ENCODE data around the gene EVA1A. TPM values are rescaled to one million over a fixed set of nuclear protein-coding genes. Genes with fewer than 3 reads are reported as not detected.
A peak's percentile ranks its signal among the peaks of the same experiment; 100 is the strongest.

Gene EVA1A
- polyA plus RNA-seq, 1 experiment = 41.0 TPM

- Histone ChIP-seq H3K27me3 (ENCODE audit: control insufficient read depth, insufficient read depth, low read length) (no peaks in the 10 kb centered on the region), H3K36me3 (ENCODE audit: control insufficient read depth, insufficient read depth, low read length) (peaks cover 10% of the 10 kb centered on the region)
- POLR2A ChIA-PET = no interaction called here
These were observed 47.0 kb downstream of the EVA1A start for GRCh38 chr2:75513616-75514170.

DNA sequence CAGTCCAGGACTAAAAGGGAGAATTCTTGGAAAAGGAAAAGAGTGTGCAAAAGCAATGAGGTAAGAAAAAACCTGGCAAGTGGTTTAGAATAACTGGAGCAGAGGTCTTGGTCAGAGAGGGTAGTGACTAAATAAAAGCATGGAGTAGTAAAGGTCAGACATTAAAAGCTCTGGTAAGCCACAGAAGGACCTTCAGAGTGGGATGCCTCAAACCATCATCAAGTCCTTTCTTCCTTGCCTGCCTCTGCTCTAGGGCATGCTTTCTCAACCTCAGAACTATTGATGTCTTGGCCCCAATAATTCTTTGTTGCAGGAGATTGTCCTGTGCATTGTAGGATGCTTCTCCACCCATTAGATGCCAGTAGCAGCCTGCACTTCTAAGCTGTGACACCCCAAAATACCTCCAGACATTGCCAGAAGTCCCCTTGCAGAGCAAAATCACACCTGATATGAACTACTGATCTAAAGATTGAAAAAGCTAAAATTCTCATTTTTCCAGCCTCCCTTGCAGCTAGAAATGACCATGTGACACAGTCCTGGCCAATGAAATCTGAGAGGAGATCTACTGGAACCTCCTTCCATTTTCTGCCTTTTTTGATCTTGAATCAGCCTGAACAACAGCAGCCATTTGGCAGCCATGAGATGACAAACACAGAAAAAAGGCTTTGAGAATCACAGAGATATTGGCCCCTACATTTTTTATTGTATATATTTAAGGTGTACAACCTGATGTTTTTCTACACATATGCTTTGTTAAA, 48.1 kb downstream of the EVA1A start:
- ChIA-PET POLR2A (no interaction called here), CTCF (no interaction called here)
- no peak overlapping the region for H3K4me3 ChIP-seq (ENCODE audit: low read depth, low read length)
- no peak for DNase-seq (ENCODE audit: low read depth)
- no peaks in the 10 kb centered on the region for H3K27me3 ChIP-seq (ENCODE audit: control insufficient read depth, insufficient read depth, low read length)
- TF ChIP-seq, protein P1, sequence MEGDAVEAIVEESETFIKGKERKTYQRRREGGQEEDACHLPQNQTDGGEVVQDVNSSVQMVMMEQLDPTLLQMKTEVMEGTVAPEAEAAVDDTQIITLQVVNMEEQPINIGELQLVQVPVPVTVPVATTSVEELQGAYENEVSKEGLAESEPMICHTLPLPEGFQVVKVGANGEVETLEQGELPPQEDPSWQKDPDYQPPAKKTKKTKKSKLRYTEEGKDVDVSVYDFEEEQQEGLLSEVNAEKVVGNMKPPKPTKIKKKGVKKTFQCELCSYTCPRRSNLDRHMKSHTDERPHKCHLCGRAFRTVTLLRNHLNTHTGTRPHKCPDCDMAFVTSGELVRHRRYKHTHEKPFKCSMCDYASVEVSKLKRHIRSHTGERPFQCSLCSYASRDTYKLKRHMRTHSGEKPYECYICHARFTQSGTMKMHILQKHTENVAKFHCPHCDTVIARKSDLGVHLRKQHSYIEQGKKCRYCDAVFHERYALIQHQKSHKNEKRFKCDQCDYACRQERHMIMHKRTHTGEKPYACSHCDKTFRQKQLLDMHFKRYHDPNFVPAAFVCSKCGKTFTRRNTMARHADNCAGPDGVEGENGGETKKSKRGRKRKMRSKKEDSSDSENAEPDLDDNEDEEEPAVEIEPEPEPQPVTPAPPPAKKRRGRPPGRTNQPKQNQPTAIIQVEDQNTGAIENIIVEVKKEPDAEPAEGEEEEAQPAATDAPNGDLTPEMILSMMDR (IDR thresholded peaks at IDR 0.05; ENCODE audit: insufficient read depth, low read depth, low read length) = no peak
- H3K36me3 ChIP-seq (ENCODE audit: control insufficient read depth, insufficient read depth, low read length) = peaks cover 8% of the 10 kb centered on the region; the same call in 1 of the 2 replicates

More at GRCh38 chr2:75513616-75514170, 47.0 kb downstream of the EVA1A start:
- DNase-seq (ENCODE audit: low read depth) = no peak
- TF ChIP-seq, protein P1 (IDR thresholded peaks at IDR 0.05; ENCODE audit: insufficient read depth, low read depth, low read length) = no peak
- H3K4me3 ChIP-seq (ENCODE audit: low read depth, low read length) = no peak overlapping the region
- CTCF ChIA-PET = interaction anchor here (1.3 kb wide), 1 partner anchor 11 kb away, joined by 3 read pairs; no protein-coding TSS in a partner anchor

GRCh38 chr2:75506101-75506697, 54.5 kb downstream of the EVA1A start:
- Histone ChIP-seq H3K36me3 (ENCODE audit: control insufficient read depth, insufficient read depth, low read length) (no peaks in the 10 kb centered on the region; the same call in 1 of the 2 replicates), H3K4me3 (ENCODE audit: low read depth, low read length) (no peak overlapping the region), H3K27me3 (ENCODE audit: control insufficient read depth, insufficient read depth, low read length) (no peaks in the 10 kb centered on the region)
- TF ChIP-seq, protein P1 (IDR thresholded peaks at IDR 0.05; ENCODE audit: insufficient read depth, low read depth, low read length) = no peak
- ChIA-PET POLR2A (no interaction called here), CTCF (no interaction called here)
- no peak for DNase-seq (ENCODE audit: low read depth)

DNA sequence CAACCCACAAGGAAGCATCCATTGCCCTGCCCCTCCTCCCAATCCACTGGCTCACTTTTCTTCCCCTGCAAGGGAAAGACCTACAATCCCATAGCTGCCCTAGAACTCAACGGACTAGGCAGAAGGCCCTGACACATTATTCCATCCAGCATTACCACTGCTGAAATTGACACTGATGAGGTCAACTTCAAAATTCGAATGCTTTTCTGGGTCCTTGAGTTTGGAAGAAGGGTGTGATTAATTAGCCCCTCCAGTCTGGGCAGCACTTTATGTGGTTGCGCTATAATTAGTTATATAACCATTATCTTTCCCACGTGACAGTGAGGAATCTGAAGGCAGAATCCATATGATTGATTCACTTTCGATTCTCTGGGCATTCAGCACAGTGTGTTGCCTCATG, 55.7 kb downstream of the EVA1A start:
- DNase-seq (ENCODE audit: low read depth) = no peak
- POLR2A ChIA-PET = no interaction called here
- no peaks in the 10 kb centered on the region for H3K27me3 ChIP-seq (ENCODE audit: control insufficient read depth, insufficient read depth, low read length)
- TF ChIP-seq, protein P1 (IDR thresholded peaks at IDR 0.05; ENCODE audit: insufficient read depth, low read depth, low read length) = no peak
- H3K36me3 ChIP-seq (ENCODE audit: control insufficient read depth, insufficient read depth, low read length) = no peaks in the 10 kb centered on the region; the same call in 1 of the 2 replicates
- CTCF ChIA-PET = no interaction called here
- no peak overlapping the region for H3K4me3 ChIP-seq (ENCODE audit: low read depth, low read length)

DNA sequence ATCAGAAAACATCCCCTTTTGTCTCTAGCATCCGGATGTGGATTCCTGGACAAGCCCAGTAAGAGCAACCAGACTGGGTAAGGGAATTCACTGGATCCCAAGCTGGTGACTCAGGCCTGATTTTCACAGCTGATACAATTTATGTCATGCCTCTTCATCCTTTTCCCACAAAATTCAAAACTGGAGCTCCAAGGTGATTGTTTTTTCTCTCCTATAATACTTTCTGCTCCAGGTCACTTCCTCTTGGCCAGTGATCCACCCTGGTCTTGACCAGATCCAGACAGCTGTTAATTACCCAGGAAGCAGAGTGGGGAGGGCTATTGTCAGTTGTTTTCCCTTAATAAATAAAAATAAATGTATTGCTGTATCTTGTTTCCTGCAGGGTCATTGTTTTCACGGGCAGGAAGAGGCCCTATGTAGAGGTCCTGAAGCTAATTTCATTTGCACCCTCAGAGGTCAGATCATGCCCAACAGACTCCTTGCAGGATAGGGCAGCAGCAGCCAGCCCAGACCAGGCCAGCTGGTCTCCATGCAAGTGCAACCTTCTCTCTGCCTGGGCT, 57.6 kb downstream of the EVA1A start:
- TF ChIP-seq, protein P1 (IDR thresholded peaks at IDR 0.05; ENCODE audit: insufficient read depth, low read depth, low read length) = no peak
- no peaks in the 10 kb centered on the region; the same call in none of the 2 replicates for H3K36me3 ChIP-seq (ENCODE audit: control insufficient read depth, insufficient read depth, low read length)
- POLR2A ChIA-PET = interaction anchor here (0.6 kb wide), 1 partner anchor 93 kb away, joined by 6 read pairs; no protein-coding TSS in a partner anchor
- no peaks in the 10 kb centered on the region for H3K27me3 ChIP-seq (ENCODE audit: control insufficient read depth, insufficient read depth, low read length)
- CTCF ChIA-PET = interaction anchor here (0.8 to 1.2 kb wide), 6 partner anchors 11 to 106 kb away, joined by 3 to 8 read pairs (median 3); no protein-coding TSS in a partner anchor
- DNase-seq (ENCODE audit: low read depth) = peak; percentile 71
- no peak overlapping the region for H3K4me3 ChIP-seq (ENCODE audit: low read depth, low read length)

Measured in BJ (cell line).